OCI-LY3 (cell line): ENCODE data around the gene RNF187.

Experiments used
- CTCF ChIP-seq: fragments of 200-600, 300-600 bp; sonication (generic); IDR thresholded peaks from 2 replicates; pipeline ENCODE4 v1.5.1; 2014; ENCODE audit warnings: antibody characterized with exemption, low read length, low read depth
- EZH2phosphoT487 ChIP-seq: fragments of 200-600 bp; shearing (Covaris generic); IDR thresholded peaks from 2 replicates; pipeline ENCODE4 v1.6.1; 2018; ENCODE audit warnings: antibody characterized with exemption, mixed run types, low read depth

- no peak for TF ChIP-seq CTCF
- TF ChIP-seq EZH2phosphoT487: no peak
Measured at GRCh38 chr1:228490120-228491078, 3.2 kb downstream of the RNF187 start.
